Measurements from ENCODE around the gene LIN7A. TPM values are rescaled to one million over a fixed set of nuclear protein-coding genes. Genes with fewer than 3 reads are reported as not detected.

The LIN7A gene
- total and polyA plus RNA-seq, 2 of the 8 experiments (the other 6 are each of a cell fraction or from before 2014, with no cell fraction given) = 5.8 to 22.0 TPM

DNA sequence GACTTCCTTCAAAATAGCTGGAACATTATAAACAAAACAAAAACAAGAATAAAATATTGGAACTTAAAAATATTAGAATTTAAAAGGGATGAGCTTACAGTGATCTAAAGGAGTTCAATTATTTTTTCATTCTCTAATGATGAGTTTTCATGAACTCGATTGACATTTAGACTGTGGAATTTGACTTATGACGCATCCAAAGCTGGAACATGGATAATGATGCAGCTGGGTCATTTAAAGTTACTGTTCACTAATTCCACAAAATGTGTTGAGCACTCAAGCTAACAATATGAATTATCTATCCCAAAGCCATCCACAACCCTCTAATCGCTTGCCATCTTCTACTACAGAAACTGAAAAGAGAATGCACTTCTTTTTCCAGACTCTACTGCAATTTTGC, 42.5 kb downstream of the LIN7A start:
- Histone ChIP-seq H2AFZ (ENCODE audit: low read length) (no peak overlapping the region), H4K5ac (ENCODE audit: insufficient read length, low read depth, low read length) (no peak overlapping the region), H3K56ac (replicated peaks; ENCODE audit: insufficient read length, low read depth, low read length) (no peak overlapping the region), H4K91ac (replicated peaks; ENCODE audit: insufficient read length, low read length) (no peak overlapping the region), H3K36me3 (ENCODE audit: control insufficient read depth in 2 of 4, insufficient read depth in 4 of 4, low read length in 3 of 4) (no peaks in the 10 kb centered on the region), H4K8ac (ENCODE audit: extremely low read depth, insufficient read depth, low read length) (no peak overlapping the region), H3K27me3 (replicated peaks in 1 of 4; ENCODE audit: control insufficient read depth in 3 of 4, extremely low read depth in 1 of 4, insufficient read depth in 3 of 4, low read length in 3 of 4) (no peaks in the 10 kb centered on the region), H3K9ac (replicated peaks in 1 of 4; ENCODE audit: extremely low read depth in 1 of 4, low read depth in 3 of 4, low read length in 3 of 4) (no peak overlapping the region), H2BK5ac (ENCODE audit: low read depth, low read length) (no peak overlapping the region), H3K79me1 (ENCODE audit: low read depth, low read length) (no peaks in the 10 kb centered on the region), H3K23ac (ENCODE audit: insufficient read length) (no peak overlapping the region), H3K4me3 (ENCODE audit: extremely low read depth in 1 of 4, insufficient read depth in 2 of 4, low read depth in 3 of 4, low read length in 4 of 4) (no peak overlapping the region), H3K23me2 (ENCODE audit: low read depth, low read length) (no peaks in the 10 kb centered on the region), H2AK5ac (ENCODE audit: low read depth, low read length) (no peak overlapping the region), H2BK120ac (replicated peaks; ENCODE audit: low read depth, low read length) (no peak overlapping the region), H3K9me3 (ENCODE audit: insufficient read depth in 2 of 2, low read depth in 1 of 2, low read length in 1 of 2) (no peaks in the 10 kb centered on the region), H2BK20ac (ENCODE audit: low read length) (no peak overlapping the region), H3K79me2 (ENCODE audit: control insufficient read depth in 1 of 2, insufficient read depth in 2 of 2, low read length in 2 of 2) (no peaks in the 10 kb centered on the region), H3K18ac (ENCODE audit: extremely low read depth, low read length) (no peak overlapping the region), H3K4me2 (ENCODE audit: insufficient read depth in 1 of 2, low read depth in 2 of 2, low read length in 2 of 2) (no peak overlapping the region), H3K14ac (ENCODE audit: insufficient read length) (no peak overlapping the region), H3K4ac (replicated peaks; ENCODE audit: insufficient read length, low read depth, low read length) (no peak overlapping the region), H3K27ac (ENCODE audit: low read depth, low read length) (no peak overlapping the region), H2BK12ac (ENCODE audit: low read depth, low read length) (no peak overlapping the region), H4K20me1 (replicated peaks in 1 of 2; ENCODE audit: control insufficient read depth in 1 of 2, insufficient read depth in 2 of 2, low read length in 2 of 2) (no peaks in the 10 kb centered on the region), H2BK15ac (ENCODE audit: low read length) (no peak overlapping the region), H3K4me1 (replicated peaks in 1 of 4; ENCODE audit: control insufficient read depth in 3 of 4, insufficient read depth in 4 of 4, low read length in 3 of 4) (peaks cover 0 to 8% (median 0%) of the 10 kb centered on the region in 4 experiments; a peak in 1 of 7 replicates)
- 90% methylated on average over 3 of the region's 3 CpGs; no CpG with 5 or more reads in 1 of the 2 experiments for WGBS, 2 experiments (ENCODE audit: extremely low coverage in 1 of 2, insufficient coverage in 1 of 2, insufficient read length in 1 of 2, insufficient replicate concordance in 2 of 2, low coverage in 1 of 2, low lambda C conversion rate in 2 of 2, missing lambda C conversion rate in 1 of 2)
- no peak for DNase-seq (ENCODE audit: low read depth in 1 of 2, low spot score in 2 of 2)
- CTCF ChIA-PET (ENCODE audit: partially characterized antibody) = no interaction called here
- POLR2A ChIA-PET (ENCODE audit: partially characterized antibody) = no interaction called here
- no peak for FAIRE-seq
- TF ChIP-seq FOSL1 (IDR thresholded peaks at IDR 0.05; ENCODE audit: insufficient read depth, low read depth, low read length) (no peak), SUZ12 (IDR thresholded peaks at IDR 0.05; ENCODE audit: low read length) (no peak), ASH2L (IDR thresholded peaks at IDR 0.05; ENCODE audit: low read length) (no peak), TAF7 (optimal IDR thresholded peaks at IDR 0.05; ENCODE audit: borderline replicate concordance, low read depth, low read length) (no peak), EGR1 (IDR thresholded peaks at IDR 0.05; ENCODE audit: borderline replicate concordance, low read depth, low read length) (no peak), SAP30 (IDR thresholded peaks at IDR 0.05; ENCODE audit: insufficient read depth, insufficient replicate concordance, low read length) (no peak), SP2 (IDR thresholded peaks at IDR 0.05; ENCODE audit: low read length) (no peak), TEAD4 (IDR thresholded peaks at IDR 0.05; ENCODE audit: low read depth, low read length) (no peak), TBP (IDR thresholded peaks at IDR 0.05; ENCODE audit: low read depth, low read length) (no peak), POLR2AphosphoS5 (IDR thresholded peaks at IDR 0.05; ENCODE audit: low read depth, low read length) (no peak), CTBP2 (IDR thresholded peaks at IDR 0.05; ENCODE audit: borderline replicate concordance, insufficient read depth, insufficient read length, low read length) (no peak), BRCA1 (IDR thresholded peaks at IDR 0.05; ENCODE audit: low read depth, low read length) (no peak)
- TF ChIP-seq, protein P1, sequence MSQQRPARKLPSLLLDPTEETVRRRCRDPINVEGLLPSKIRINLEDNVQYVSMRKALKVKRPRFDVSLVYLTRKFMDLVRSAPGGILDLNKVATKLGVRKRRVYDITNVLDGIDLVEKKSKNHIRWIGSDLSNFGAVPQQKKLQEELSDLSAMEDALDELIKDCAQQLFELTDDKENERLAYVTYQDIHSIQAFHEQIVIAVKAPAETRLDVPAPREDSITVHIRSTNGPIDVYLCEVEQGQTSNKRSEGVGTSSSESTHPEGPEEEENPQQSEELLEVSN (IDR thresholded peaks at IDR 0.05) = no peak
